GM23338 (cell line): ENCODE data around the gene BRME1. TPM values are rescaled to one million over a fixed set of nuclear protein-coding genes. Genes with fewer than 3 reads are reported as not detected.

Experiments used
- ATAC-seq: fragments of 200-7000 bp; cut with Tn5 transposase; 3 replicates; pipeline ENCODE4 v1.9.1; 2020
- DNase-seq: peaks from one replicate; pipeline ENCODE4 v3.0.0-alpha.2; 2015; ENCODE audit warnings: low spot score
- H2AFZ ChIP-seq: fragments of 200-600 bp; sonication (generic); 2 replicates; pipeline ENCODE4 v1.8.0; 2016; ENCODE audit warnings: antibody characterized with exemption, mild to moderate bottlenecking, moderate library complexity
- H3F3A ChIP-seq: fragments of 200-600 bp; sonication (generic); replicated peaks from 2 replicates; pipeline ENCODE4 v1.8.0; 2017; ENCODE audit warnings: antibody characterized with exemption, mixed run types, low read depth
- H3K27ac ChIP-seq: fragments of 200-600 bp; sonication (generic); 2 replicates; pipeline ENCODE4 v1.6.1; 2016; ENCODE audit warnings: low read depth
- H3K27me3 ChIP-seq: fragments of 200-600 bp; sonication (generic); 2 replicates; pipeline ENCODE4 v1.8.0; 2016; ENCODE audit warnings: mild to moderate bottlenecking, mixed run types, moderate library complexity; ENCODE audit not compliant: insufficient read depth
- H3K36me3 ChIP-seq: fragments of 200-600 bp; sonication (generic); 2 replicates; pipeline ENCODE4 v1.8.0; 2016; ENCODE audit warnings: mild to moderate bottlenecking; ENCODE audit not compliant: insufficient read depth
- H3K4me1 ChIP-seq: fragments of 200-600 bp; sonication (generic); 2 replicates; pipeline ENCODE4 v1.8.0; 2016; ENCODE audit warnings: mild to moderate bottlenecking, moderate library complexity; ENCODE audit not compliant: insufficient read depth
- H3K4me2 ChIP-seq: fragments of 200-600 bp; sonication (generic); 2 replicates; pipeline ENCODE4 v1.7.1; 2017; ENCODE audit warnings: mixed run types
- H3K4me3 ChIP-seq: fragments of 200-600 bp; sonication (generic); 2 replicates; pipeline ENCODE4 v1.6.1; 2016; ENCODE audit warnings: mixed run types
- H3K79me2 ChIP-seq: fragments of 200-600 bp; sonication (generic); replicated peaks from 2 replicates; pipeline ENCODE4 v1.8.0; 2017; ENCODE audit warnings: mild to moderate bottlenecking; ENCODE audit not compliant: insufficient read depth
- H3K9me2 ChIP-seq: fragments of 200-600 bp; sonication (generic); 2 replicates; pipeline ENCODE4 v1.8.0; 2017; ENCODE audit not compliant: insufficient read depth
- H4K20me1 ChIP-seq: fragments of 200-600 bp; sonication (generic); replicated peaks from 2 replicates; pipeline ENCODE4 v1.8.0; 2017; ENCODE audit warnings: mild to moderate bottlenecking; ENCODE audit not compliant: insufficient read depth
- H3K27ac Mint-ChIP-seq: 2 replicates; pipeline ENCODE4 v1.8.0; 2020; ENCODE audit warnings: inconsistent platforms, mild to moderate bottlenecking, moderate library complexity, mixed read lengths
- H3K27me3 Mint-ChIP-seq: 3 replicates; pipeline ENCODE4 v1.8.0; 2022; ENCODE audit warnings: low read depth, mild to moderate bottlenecking, moderate library complexity, mixed read lengths, inconsistent platforms; ENCODE audit not compliant: insufficient read depth, poor library complexity
- H3K36me3 Mint-ChIP-seq: 3 replicates; pipeline ENCODE4 v1.8.0; 2021; ENCODE audit warnings: low read depth, mild to moderate bottlenecking, inconsistent platforms, moderate library complexity, mixed read lengths
- H3K4me1 Mint-ChIP-seq: 3 replicates; pipeline ENCODE4 v1.8.0; 2020; ENCODE audit warnings: mild to moderate bottlenecking, inconsistent platforms, mixed read lengths
- H3K4me3 Mint-ChIP-seq: 3 replicates; pipeline ENCODE4 v1.8.0; 2021; ENCODE audit warnings: moderate library complexity, mild to moderate bottlenecking, inconsistent platforms, mixed read lengths
- H3K9me3 Mint-ChIP-seq: 3 replicates; pipeline ENCODE4 v1.8.0; 2020; ENCODE audit warnings: moderate library complexity, mild to moderate bottlenecking, inconsistent platforms, mixed read lengths
- CREB1 ChIP-seq: fragments of 250-450 bp; sonication (Bioruptor Pico); IDR thresholded peaks from 2 replicates; pipeline ENCODE4 v1.5.0; 2020; ENCODE audit warnings: low read depth, mild to moderate bottlenecking, moderate library complexity
- CTCF ChIP-seq, 2 experiments: fragments of 200-600 bp in 1 of 2; sonication (generic) in 1 of 2; conservative IDR thresholded peaks; 2 replicates each; pipeline versions ENCODE4 v1.5.1 to v1.6.1; 2016 to 2017; ENCODE audit warnings: antibody characterized with exemption in 2 of 2, low read depth in 2 of 2, mild to moderate bottlenecking in 2 of 2, moderate library complexity in 1 of 2
- ETS1 ChIP-seq: IDR thresholded peaks from 2 replicates; pipeline ENCODE4 v1.6.1; 2016; ENCODE audit warnings: antibody characterized with exemption
- EZH2 ChIP-seq: fragments of 200-600 bp; sonication (generic); IDR thresholded peaks from one replicate; pipeline ENCODE4 v1.8.0; 2017; ENCODE audit warnings: antibody characterized with exemption, mild to moderate bottlenecking, low read depth; ENCODE audit not compliant: unreplicated experiment
- EZH2phosphoT487 ChIP-seq: fragments of 200-600 bp; sonication (generic); IDR thresholded peaks from one replicate; pipeline ENCODE4 v1.8.1; 2018; ENCODE audit warnings: antibody characterized with exemption; ENCODE audit not compliant: unreplicated experiment
- JUNB ChIP-seq: IDR thresholded peaks from one replicate; pipeline ENCODE4 v1.6.1; 2016; ENCODE audit warnings: antibody characterized with exemption; ENCODE audit not compliant: unreplicated experiment
- NANOG ChIP-seq: IDR thresholded peaks from 2 replicates; pipeline ENCODE4 v1.6.1; 2016; ENCODE audit warnings: antibody characterized with exemption, borderline replicate concordance
- POLR2AphosphoS5 ChIP-seq: IDR thresholded peaks from 2 replicates; pipeline ENCODE4 v1.6.1; 2016; ENCODE audit warnings: antibody characterized with exemption, low read depth
- REST ChIP-seq: IDR thresholded peaks from one replicate; pipeline ENCODE4 v1.6.1; 2018; ENCODE audit warnings: antibody characterized with exemption; ENCODE audit not compliant: unreplicated experiment
- STAT1 ChIP-seq: IDR thresholded peaks from one replicate; pipeline ENCODE4 v1.6.1; 2016; ENCODE audit warnings: antibody characterized with exemption; ENCODE audit not compliant: unreplicated experiment
- ZNF114 ChIP-seq: fragments of 250-450 bp; sonication (Bioruptor Pico); IDR thresholded peaks from 2 replicates; pipeline ENCODE4 v1.5.0; 2020; ENCODE audit warnings: mild to moderate bottlenecking, moderate library complexity
- ZNF331 ChIP-seq: fragments of 250-450 bp; sonication (Bioruptor Pico); IDR thresholded peaks from 2 replicates; pipeline ENCODE4 v1.5.0; 2020; ENCODE audit warnings: low read depth, mild to moderate bottlenecking, moderate library complexity
- ZNF462 ChIP-seq: fragments of 250-450 bp; sonication (Bioruptor Pico); IDR thresholded peaks from 2 replicates; pipeline ENCODE4 v1.5.0; 2020; ENCODE audit warnings: mild to moderate bottlenecking, moderate library complexity
- polyA plus RNA-seq: library from polyadenylated mRNA; unstranded; fragments of >200 nt; fragmentation: Nextera tagmentation; extraction: Ambion mirVana; gene quantifications from 2 replicates; pipeline ENCODE4 v1.2.1, GENCODE V29; 2016
- total RNA-seq: library from RNA; depleted of rRNA; stranded (reverse); fragments of >200 nt; shearing (Covaris generic); gene quantifications from 2 replicates; pipeline ENCODE4 v1.2.3, GENCODE V29; 2014

Gene BRME1
- total and polyA plus RNA-seq, 2 experiments from 2014 or later = 3.9 to 4.0 TPM

GRCh38 chr19:13872339-13872694 lies 33.6 kb downstream of the BRME1 start:
- Histone ChIP-seq H3F3A (0 out of 2 replicates have a peak, but pooled peaks cover 3% of the 10 kb centered on the region), H2AFZ (no peak overlapping the region), H3K4me2 (peak overlapping the region; percentile 66), H3K27me3 (peaks cover 98% of the 10 kb centered on the region), H3K36me3 (no peaks in the 10 kb centered on the region), H3K4me3 (peak overlapping the region; percentile 50), H3K79me2 (no peaks in the 10 kb centered on the region), H4K20me1 (peaks cover 6% of the 10 kb centered on the region; the same call in 1 of the 2 replicates), H3K27ac (no peak overlapping the region), H3K4me1 (peaks cover 8% of the 10 kb centered on the region; the same call in 1 of the 2 replicates), H3K9me2 (no peaks in the 10 kb centered on the region)
- Mint-ChIP-seq H3K4me1 (peaks cover 9% of the 10 kb centered on the region; the same call in 2 of the 3 replicates), H3K36me3 (no peaks in the 10 kb centered on the region; the same call in 2 of the 3 replicates), H3K4me3 (peak overlapping the region; percentile 63; the same call in 2 of the 3 replicates), H3K27me3 (peaks cover 89% of the 10 kb centered on the region), H3K9me3 (no peaks in the 10 kb centered on the region), H3K27ac (no peak overlapping the region)
- no peak for DNase-seq
- TF ChIP-seq CREB1 (CRISPR knock-in tag) = no peak
- no peak for TF ChIP-seq ETS1
- no peak for TF ChIP-seq ZNF462 (CRISPR knock-in tag)
- no peak for TF ChIP-seq REST
- TF ChIP-seq CTCF (conservative IDR thresholded peaks at IDR 0.05; ENCODE audit: low read depth in 2 of 2) = no peak
- no peak for TF ChIP-seq EZH2
- TF ChIP-seq JUNB = no peak
- no peak for TF ChIP-seq ZNF114 (CRISPR knock-in tag)
- TF ChIP-seq ZNF331 = no peak
- no peak for TF ChIP-seq NANOG
- TF ChIP-seq STAT1 = no peak
- no peak for TF ChIP-seq EZH2phosphoT487
- TF ChIP-seq POLR2AphosphoS5 = no peak
- no peak for ATAC-seq
